Measurements from ENCODE around the gene MRAS.

The MRAS gene

GRCh38 chr3:138399766-138400165, 51.4 kb downstream of the MRAS start:
- CTCF ChIA-PET = interaction anchor here (1.0 to 3.6 kb wide), 3 partner anchors 8 to 18 kb away, joined by 3 to 15 read pairs (median 6); no protein-coding TSS in a partner anchor
- POLR2A ChIA-PET = no interaction called here
- no peak for DNase-seq (ENCODE audit: extremely low spot score)
- no peak for TF ChIP-seq CTCF (IDR thresholded peaks at IDR 0.05; ENCODE audit: control extremely low read depth, extremely low read depth, low read depth, missing control alignments)

GRCh38 chr3:138400651-138401070, 52.3 kb downstream of the MRAS start:
- CTCF ChIA-PET = interaction anchor here (1.2 to 3.6 kb wide), 2 partner anchors 9 to 14 kb away, joined by 3 to 15 read pairs; no protein-coding TSS in a partner anchor

GRCh38 chr3:138401834-138402233, 53.5 kb downstream of the MRAS start:
- no peak for TF ChIP-seq CTCF (IDR thresholded peaks at IDR 0.05; ENCODE audit: control extremely low read depth, extremely low read depth, low read depth, missing control alignments)
- POLR2A ChIA-PET = no interaction called here
- DNase-seq (ENCODE audit: extremely low spot score) = no peak
- CTCF ChIA-PET = interaction anchor here (1.5 to 3.6 kb wide), 2 partner anchors 9 to 13 kb away, joined by 5 to 15 read pairs; no protein-coding TSS in a partner anchor

More at GRCh38 chr3:138400651-138401070, 52.3 kb downstream of the MRAS start:
- no peak for DNase-seq (ENCODE audit: extremely low spot score)
- TF ChIP-seq CTCF (IDR thresholded peaks at IDR 0.05; ENCODE audit: control extremely low read depth, extremely low read depth, low read depth, missing control alignments) = no peak
- POLR2A ChIA-PET = no interaction called here

- DNase-seq (ENCODE audit: extremely low spot score) = no peak
- TF ChIP-seq CTCF (IDR thresholded peaks at IDR 0.05; ENCODE audit: control extremely low read depth, extremely low read depth, low read depth, missing control alignments) = no peak
- ChIA-PET POLR2A (no interaction called here), CTCF (interaction anchor here (1.2 to 1.3 kb wide), 3 partner anchors 11 to 75 kb away, joined by 3 to 6 read pairs (median 4); no protein-coding TSS in a partner anchor)
Observed at GRCh38 chr3:138404121-138404520, 55.7 kb downstream of the MRAS start.

GRCh38 chr3:138405001-138405400, 56.6 kb downstream of the MRAS start:
- ChIA-PET CTCF (interaction anchor here (0.9 to 1.4 kb wide), 3 partner anchors 10 to 14 kb away, joined by 3 to 4 read pairs (median 3); no protein-coding TSS in a partner anchor), POLR2A (no interaction called here)
- no peak for TF ChIP-seq CTCF (IDR thresholded peaks at IDR 0.05; ENCODE audit: control extremely low read depth, extremely low read depth, low read depth, missing control alignments)
- DNase-seq (ENCODE audit: extremely low spot score) = no peak

- POLR2A ChIA-PET = no interaction called here
- CTCF ChIA-PET = interaction anchor here (0.9 to 1.5 kb wide), 4 partner anchors 10 to 510 kb away, joined by 3 to 6 read pairs (median 4); no protein-coding TSS in a partner anchor
- TF ChIP-seq CTCF (IDR thresholded peaks at IDR 0.05; ENCODE audit: control extremely low read depth, extremely low read depth, low read depth, missing control alignments) = no peak
- DNase-seq (ENCODE audit: extremely low spot score) = no peak
Observed at GRCh38 chr3:138405486-138405885, 57.1 kb downstream of the MRAS start.

Measured in GM10248 (cell line).